Posterior cingulate gyrus (tissue), 11 donors: Measurements from ENCODE around the gene IL17RE.
"Not testable (repeated sequence)": the region's sequence is repeated elsewhere in the genome, so short reads cannot be mapped to it uniquely, and the experiment has no call there.

Experiments
- DNase-seq, 10 donors: peaks; one replicate each; pipeline versions ENCODE4 v3.0.0 to v3.0.0-alpha.2; 2020 to 2021; ENCODE audit warnings: mixed read lengths in 3 of 10
- intact Hi-C: fragments of 100-400 bp; cut with DNase I; formaldehyde crosslinking; loops from one replicate; pipeline ENCODE4 v1.15.1; 2023

IL17RE gene

GRCh38 chr3:9879830-9880549, 22.7 kb upstream of the IL17RE start, which contains the start of gene CIDEC:
Gene CIDEC, minus strand, starts transcription at chr3:9880253. Its CDS starts 1,767 bp downstream, at chr3:9878486.
- DNase-seq: no peak
- intact Hi-C loops: no loop called here

- intact Hi-C loops: no loop called here
- DNase-seq: no peak
Measured at GRCh38 chr3:9881441-9881840, 21.2 kb upstream of the IL17RE start.

GRCh38 chr3:9883706-9884554, 18.7 kb upstream of the IL17RE start:
- DNase-seq: no peak
- intact Hi-C loops: no loop called here

GRCh38 chr3:9884555-9885165, 18.0 kb upstream of the IL17RE start:
- DNase-seq: no peak
- intact Hi-C loops: no loop called here

- intact Hi-C loops: no loop called here
- DNase-seq: no peak
Measured at GRCh38 chr3:9886328-9886727, 16.3 kb upstream of the IL17RE start.

- no peak for DNase-seq
- intact Hi-C loops: no loop called here
Measured at GRCh38 chr3:9887480-9887879, 15.2 kb upstream of the IL17RE start.

- intact Hi-C loops: no loop called here
- no peak for DNase-seq
Measured at GRCh38 chr3:9888540-9888939, 14.1 kb upstream of the IL17RE start.

- intact Hi-C loops: no loop called here
- no peak for DNase-seq
Measured at GRCh38 chr3:9889405-9889804, 13.2 kb upstream of the IL17RE start.

GRCh38 chr3:9890249-9891071, 12.2 kb upstream of the IL17RE start, which contains the start of gene JAGN1:
Gene JAGN1, plus strand, starts transcription at chr3:9890610. Its CDS starts 113 bp downstream, at chr3:9890723.
- intact Hi-C loops: loop anchor here (1.0 to 5.0 kb wide), 3 partner anchors 42 to 56 kb away; partner anchors contain the start of genes CRELD1 and RPUSD3
- DNase-seq: peak; percentile 83 to 98 (median 87)

- intact Hi-C loops: loop anchor here (5.0 kb wide), 2 partner anchors 41 to 49 kb away; partner anchors contain the start of genes CRELD1 and RPUSD3
- no peak for DNase-seq
Measured at GRCh38 chr3:9891072-9891622, 11.5 kb upstream of the IL17RE start.

- DNase-seq: no peak
- intact Hi-C loops: loop anchor here (5.0 kb wide), 2 partner anchors 39 to 51 kb away; partner anchors contain the start of genes CRELD1 and RPUSD3
Measured at GRCh38 chr3:9893739-9894138, 8.9 kb upstream of the IL17RE start.

GRCh38 chr3:9895715-9896114, 6.9 kb upstream of the IL17RE start:
- intact Hi-C loops: not testable (repeated sequence)

GRCh38 chr3:9896755-9897407, 5.8 kb upstream of the IL17RE start:
- DNase-seq, intact Hi-C loops: not testable (repeated sequence)

More at GRCh38 chr3:9895715-9896114, 6.9 kb upstream of the IL17RE start:
- not testable (repeated sequence) for DNase-seq

- no peak for DNase-seq
- intact Hi-C loops: no loop called here
Measured at GRCh38 chr3:9897408-9898372, 5.0 kb upstream of the IL17RE start.

- DNase-seq: no peak
- intact Hi-C loops: no loop called here
Measured at GRCh38 chr3:9898467-9899241, 4.0 kb upstream of the IL17RE start.

- intact Hi-C loops: no loop called here
Measured at GRCh38 chr3:9899289-9899791, 3.3 kb upstream of the IL17RE start.

GRCh38 chr3:9900965-9901415, 1.7 kb upstream of the IL17RE start:
- intact Hi-C loops, DNase-seq: not testable (repeated sequence)

More at GRCh38 chr3:9899289-9899791, 3.3 kb upstream of the IL17RE start:
- no peak for DNase-seq
